GM12892 (cell line): ENCODE measurements around the gene KL.

Experiments
- POLR2A ChIP-seq: IDR thresholded peaks from 2 replicates; pipeline ENCODE4 v1.6.1; 2011; ENCODE audit warnings: low read depth, low read length, control low read depth
- POLR2AphosphoS5 ChIP-seq: IDR thresholded peaks from 2 replicates; pipeline ENCODE4 v1.6.1; 2011; ENCODE audit warnings: low read depth, low read length, control low read depth
- TAF1 ChIP-seq: IDR thresholded peaks from 2 replicates; pipeline ENCODE4 v1.6.1; 2011; ENCODE audit warnings: low read depth, mild to moderate bottlenecking, control low read depth, low read length, borderline replicate concordance

DNA sequence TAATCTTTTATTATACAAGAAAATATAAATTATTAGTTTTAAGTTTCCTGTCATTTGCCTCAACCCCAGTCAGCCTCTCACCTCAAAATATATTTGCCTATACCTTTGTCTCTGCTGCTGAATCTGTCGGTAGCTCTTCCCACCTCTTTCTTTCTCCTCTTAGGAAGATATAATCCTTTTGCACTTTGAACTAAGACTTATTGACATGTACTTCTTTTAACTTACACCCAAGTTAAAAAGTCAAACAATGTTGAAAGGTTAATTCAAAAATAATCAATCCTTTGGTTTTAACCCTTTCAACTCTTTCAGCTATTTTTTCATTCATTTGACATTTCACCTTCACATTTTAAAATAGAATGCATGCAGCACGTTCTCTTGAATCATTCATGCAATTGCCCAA lies 9.0 kb upstream of the KL start:
- TF ChIP-seq POLR2A (no peak), POLR2AphosphoS5 (no peak), TAF1 (no peak)
